ENCODE results near the gene TLE3.

Gene TLE3

GRCh38 chr15:70064441-70064840 is 33.3 kb downstream of the TLE3 start:
- no peak overlapping the region for H3K4me3 ChIP-seq (replicated peaks in 1 of 2; ENCODE audit: low read depth in 2 of 2, low read length in 2 of 2)
- TF ChIP-seq CTCF (IDR thresholded peaks at IDR 0.05; ENCODE audit: low read depth, low read length): no peak
- DNase-seq (ENCODE audit: low read depth in 2 of 2): no peak

DNA sequence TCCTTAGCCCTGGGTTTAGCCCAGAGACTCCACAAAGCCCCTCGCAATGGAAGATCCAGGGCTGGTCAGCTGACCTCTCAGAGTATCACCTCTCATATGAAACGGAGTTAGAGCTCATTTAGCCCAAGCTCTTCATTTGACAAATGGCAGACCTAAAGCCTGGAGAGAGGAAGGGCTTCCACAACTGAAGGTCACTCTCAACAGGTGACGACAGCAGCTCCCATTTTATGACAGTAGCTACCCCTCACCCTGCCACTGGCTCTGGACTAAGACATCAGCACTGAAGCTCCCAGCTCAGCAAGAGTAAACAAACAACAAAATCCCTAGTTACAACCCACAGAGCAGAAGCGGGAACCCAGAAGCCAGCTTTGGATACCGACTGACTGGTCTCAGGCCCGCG is 33.7 kb downstream of the TLE3 start:
- no peak for TF ChIP-seq CTCF (IDR thresholded peaks at IDR 0.05; ENCODE audit: low read depth, low read length)
- H3K4me3 ChIP-seq (replicated peaks in 1 of 2; ENCODE audit: low read depth in 2 of 2, low read length in 2 of 2): no peak overlapping the region
- no peak for DNase-seq (ENCODE audit: low read depth in 2 of 2)

- no peak for DNase-seq (ENCODE audit: low read depth in 2 of 2)
- TF ChIP-seq CTCF (IDR thresholded peaks at IDR 0.05; ENCODE audit: low read depth, low read length): no peak
- H3K4me3 ChIP-seq (replicated peaks in 1 of 2; ENCODE audit: low read depth in 2 of 2, low read length in 2 of 2): no peak overlapping the region
These were observed 34.3 kb downstream of the TLE3 start for GRCh38 chr15:70063261-70063925.

DNA sequence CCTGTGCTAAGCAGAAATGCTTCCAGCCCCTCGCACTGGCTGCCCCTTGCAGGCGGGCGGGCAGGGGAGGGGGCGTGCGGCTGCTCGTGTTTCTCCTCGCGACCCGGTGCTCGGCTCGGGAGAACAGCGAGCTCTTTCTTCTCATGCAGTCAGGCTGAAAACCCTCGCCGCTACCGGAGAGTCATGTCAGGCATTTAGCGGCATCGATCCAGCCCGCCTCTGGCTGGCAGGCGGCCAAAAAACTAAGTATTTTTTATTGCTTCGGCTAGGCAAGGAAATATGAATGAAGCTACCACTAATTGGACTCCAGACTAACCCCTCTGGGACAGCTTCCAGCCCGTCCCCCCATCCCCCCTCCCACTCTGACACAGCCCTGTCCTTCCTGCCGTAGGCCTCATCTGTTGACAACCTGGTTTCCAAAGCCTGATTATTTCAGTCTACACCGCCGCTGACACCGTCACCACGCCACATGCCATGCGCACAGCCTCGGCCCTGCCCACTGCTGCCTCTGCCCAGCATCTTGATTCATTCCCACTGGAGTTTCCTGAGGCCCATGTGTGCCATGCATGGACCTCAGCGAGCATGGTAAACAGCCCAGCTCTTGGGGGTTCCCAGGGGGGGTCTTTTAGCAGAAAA is 35.3 kb downstream of the TLE3 start:
- H3K4me3 ChIP-seq (replicated peaks in 1 of 2; ENCODE audit: low read depth in 2 of 2, low read length in 2 of 2): no peak overlapping the region
- TF ChIP-seq CTCF (IDR thresholded peaks at IDR 0.05; ENCODE audit: low read depth, low read length): no peak
- DNase-seq (ENCODE audit: low read depth in 2 of 2): peak; percentile 84 to 93

DNA sequence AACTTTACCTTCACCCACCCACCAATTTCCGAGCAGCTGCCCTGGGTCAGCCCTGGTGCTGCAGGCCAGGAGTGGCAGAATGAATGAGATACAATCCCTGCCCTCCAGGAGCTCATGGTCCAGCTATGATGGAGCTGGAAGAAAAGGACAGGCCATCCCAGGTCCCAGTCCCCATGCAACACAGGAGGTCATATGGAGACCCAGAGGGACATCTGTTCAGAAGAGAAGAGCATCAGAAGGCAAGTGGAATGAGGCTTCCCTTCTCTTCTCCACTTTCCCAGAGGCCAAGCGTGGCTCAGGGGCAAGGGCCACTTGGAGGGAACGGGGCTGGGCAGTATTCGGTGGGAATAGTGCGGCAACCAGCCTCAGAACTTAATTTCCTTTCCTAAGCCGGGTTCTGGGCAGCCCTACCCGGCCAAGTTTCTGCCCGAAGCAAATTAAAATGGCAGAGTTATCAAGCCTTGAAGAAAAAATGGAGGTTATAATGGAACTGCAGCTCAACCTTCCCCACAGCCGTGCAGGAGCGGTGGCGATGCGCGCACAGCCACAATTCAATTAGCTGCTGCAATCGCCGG is 35.9 kb downstream of the TLE3 start:
- H3K4me3 ChIP-seq (replicated peaks in 1 of 2; ENCODE audit: low read depth in 2 of 2, low read length in 2 of 2): no peak overlapping the region
- no peak for TF ChIP-seq CTCF (IDR thresholded peaks at IDR 0.05; ENCODE audit: low read depth, low read length)

GRCh38 chr15:70060993-70061305 is 36.8 kb downstream of the TLE3 start:
- no peak for TF ChIP-seq CTCF (IDR thresholded peaks at IDR 0.05; ENCODE audit: low read depth, low read length)
- DNase-seq (ENCODE audit: low read depth in 2 of 2): peak; percentile 13 to 24
- no peak overlapping the region for H3K4me3 ChIP-seq (replicated peaks in 1 of 2; ENCODE audit: low read depth in 2 of 2, low read length in 2 of 2)

More for the DNA sequence above, 35.9 kb downstream of the TLE3 start:
- DNase-seq (ENCODE audit: low read depth in 2 of 2): no peak

Data from cardiac fibroblast (primary cell).